GM20000 (cell line): ENCODE data around the gene CALN1.

Source experiments
- DNase-seq: peaks from one replicate; pipeline ENCODE4 v3.0.0; 2012; ENCODE audit warnings: low spot score
- CTCF ChIP-seq: IDR thresholded peaks from 2 replicates; pipeline ENCODE4 v1.5.1; 2012; ENCODE audit warnings: mild to moderate bottlenecking, control low read depth; ENCODE audit errors: extremely low read depth, missing control alignments

Gene CALN1

GRCh38 chr7:72007018-72007417, 405.1 kb downstream of the CALN1 start:
- no peak for DNase-seq
- TF ChIP-seq CTCF: no peak

- TF ChIP-seq CTCF: no peak
- DNase-seq: no peak
These were observed 408.9 kb downstream of the CALN1 start for GRCh38 chr7:72003236-72003635.

- no peak for TF ChIP-seq CTCF
These were observed 416.0 kb downstream of the CALN1 start for GRCh38 chr7:71996141-71996540.

GRCh38 chr7:71995111-71995510, 417.0 kb downstream of the CALN1 start:
- DNase-seq: no peak
- TF ChIP-seq CTCF: no peak

More at GRCh38 chr7:71996141-71996540, 416.0 kb downstream of the CALN1 start:
- DNase-seq: no peak

GRCh38 chr7:71991586-71991985, 420.6 kb downstream of the CALN1 start:
- DNase-seq: no peak
- no peak for TF ChIP-seq CTCF

GRCh38 chr7:71990138-71990462, 422.0 kb downstream of the CALN1 start:
- no peak for TF ChIP-seq CTCF
- DNase-seq: no peak

GRCh38 chr7:71988201-71988600, 423.9 kb downstream of the CALN1 start:
- no peak for DNase-seq

More at GRCh38 chr7:71988201-71988600, 423.9 kb downstream of the CALN1 start:
- no peak for TF ChIP-seq CTCF
